Tibial nerve (tissue), 4 donors: ENCODE results near the gene MAP1B. TPM values are rescaled to one million over a fixed set of nuclear protein-coding genes. Genes with fewer than 3 reads are reported as not detected.

ENCODE experiments used
- DNase-seq, 2 donors: peaks; one replicate each; pipeline ENCODE4 v3.0.0-alpha.2; 2019; ENCODE audit warnings: low spot score in 2 of 2
- H3K27ac ChIP-seq, 4 donors: fragments of 200-600 bp; sonication (generic) in 3 of 4; one replicate each; pipeline ENCODE4 v1.5.1; 2017 to 2019; ENCODE audit warnings: mild to moderate bottlenecking in 1 of 4
- H3K27me3 ChIP-seq, 2 donors: fragments of 200-600 bp; sonication (generic) in 1 of 2; one replicate each; pipeline versions ENCODE4 v1.5.1 to v1.6.0; 2017 to 2019
- H3K36me3 ChIP-seq, 3 donors: fragments of 200-600 bp; sonication (generic); one replicate each; pipeline ENCODE4 v1.5.1; 2018 to 2019
- H3K4me1 ChIP-seq, 4 donors: fragments of 200-600 bp; sonication (generic) in 3 of 4; one replicate each; pipeline ENCODE4 v1.5.1; 2017 to 2019
- H3K4me3 ChIP-seq, 4 donors: fragments of 200-600 bp; sonication (generic) in 3 of 4; one replicate each; pipeline ENCODE4 v1.5.1; 2017 to 2019; ENCODE audit warnings: mild to moderate bottlenecking in 1 of 4, moderate library complexity in 1 of 4
- H3K9me3 ChIP-seq, 4 donors: fragments of 200-600 bp; sonication (generic) in 3 of 4; one replicate each; pipeline ENCODE4 v1.5.1; 2017 to 2019
- CTCF ChIP-seq, 5 experiments: fragments of 200-600 bp in 3 of 5; fragments of 450-650 bp in 2 of 5; sonication (generic) in 3 of 5; IDR thresholded peaks; one replicate each; pipeline ENCODE4 v1.5.1; 2016 to 2019; ENCODE audit warnings: antibody characterized with exemption in 5 of 5, mild to moderate bottlenecking in 3 of 5, moderate library complexity in 2 of 5
- EP300 ChIP-seq, 2 donors: sonication (generic); formaldehyde crosslinking; IDR thresholded peaks; one replicate each; pipeline ENCODE4 v1.6.1; 2017; ENCODE audit warnings: antibody characterized with exemption in 2 of 2, mild to moderate bottlenecking in 1 of 2
- POLR2A ChIP-seq, 2 donors: fragments of 450-650 bp; IDR thresholded peaks; one replicate each; pipeline ENCODE4 v1.6.1; 2017; ENCODE audit warnings: antibody characterized with exemption in 2 of 2, mild to moderate bottlenecking in 2 of 2, moderate library complexity in 2 of 2
- WGBS, 2 donors: methylation state at CpG; one replicate each; pipeline ENCODE4 v1.1.5; 2018; 5-methylcytosine and 5-hydroxymethylcytosine counted together
- total RNA-seq, 4 donors: library from RNA; depleted of rRNA; stranded (reverse); fragments of >200 nt; gene quantifications; one replicate each; pipeline ENCODE4 v1.1.0, GENCODE V29; 2016

MAP1B gene
- total RNA-seq, 4 donors from 2014 or later = 223 to 587 (median 472) TPM

GRCh38 chr5:72242796-72243475 lies 135.7 kb downstream of the MAP1B start:
- Histone ChIP-seq H3K4me3 (no peak overlapping the region), H3K36me3 (no peaks in the 10 kb centered on the region), H3K4me1 (peaks cover 0 to 68% (median 21%) of the 10 kb centered on the region in 4 donors), H3K9me3 (no peaks in the 10 kb centered on the region), H3K27ac (no peak overlapping the region), H3K27me3 (no peaks in the 10 kb centered on the region)
- TF ChIP-seq POLR2A (IDR thresholded peaks at IDR 0.05) = no peak
- no peak for TF ChIP-seq EP300 (IDR thresholded peaks at IDR 0.05)
- no peak for TF ChIP-seq CTCF (IDR thresholded peaks at IDR 0.05)
- WGBS, 2 donors = 83 to 89% methylated on average over 7 of the region's 7 CpGs
- no peak for DNase-seq

- WGBS, 2 donors = 93 to 94% methylated on average over 2 of the region's 2 CpGs
- DNase-seq = no peak
- Histone ChIP-seq H3K36me3 (no peaks in the 10 kb centered on the region), H3K4me3 (no peak overlapping the region), H3K9me3 (no peaks in the 10 kb centered on the region), H3K4me1 (peaks cover 0 to 76% (median 27%) of the 10 kb centered on the region in 4 donors), H3K27me3 (no peaks in the 10 kb centered on the region), H3K27ac (no peak overlapping the region)
- TF ChIP-seq CTCF (IDR thresholded peaks at IDR 0.05) (no peak), POLR2A (IDR thresholded peaks at IDR 0.05) (no peak), EP300 (IDR thresholded peaks at IDR 0.05) (no peak)
Observed at GRCh38 chr5:72243706-72244105, 136.4 kb downstream of the MAP1B start.

GRCh38 chr5:72244862-72245371 lies 137.6 kb downstream of the MAP1B start:
- peak overlapping the region in 2 of 4 donors; percentile 26 to 49 for H3K27ac ChIP-seq
- TF ChIP-seq POLR2A (IDR thresholded peaks at IDR 0.05) = no peak
- no peak for TF ChIP-seq EP300 (IDR thresholded peaks at IDR 0.05)
- TF ChIP-seq CTCF (IDR thresholded peaks at IDR 0.05) = peak in 4 of 5 experiments; percentile 14 to 41 (median 26)
- peaks cover 0 to 81% (median 28%) of the 10 kb centered on the region in 4 donors for H3K4me1 ChIP-seq
- H3K36me3 ChIP-seq = no peaks in the 10 kb centered on the region
- 75% methylated on average over 2 of the region's 2 CpGs for WGBS, 2 donors
- DNase-seq = no peak
- H3K27me3 ChIP-seq = no peaks in the 10 kb centered on the region
- no peak overlapping the region for H3K4me3 ChIP-seq
- no peaks in the 10 kb centered on the region for H3K9me3 ChIP-seq

GRCh38 chr5:72245546-72245945 lies 138.3 kb downstream of the MAP1B start:
- peak overlapping the region in 3 of 4 donors; percentile 2 to 67 (median 49) for H3K27ac ChIP-seq
- 86 to 88% methylated on average over 1 of the region's 1 CpG for WGBS, 2 donors

More at GRCh38 chr5:72245546-72245945, 138.3 kb downstream of the MAP1B start:
- no peak overlapping the region for H3K4me3 ChIP-seq
- H3K9me3 ChIP-seq = no peaks in the 10 kb centered on the region
- TF ChIP-seq EP300 (IDR thresholded peaks at IDR 0.05) (no peak), POLR2A (IDR thresholded peaks at IDR 0.05) (no peak), CTCF (IDR thresholded peaks at IDR 0.05) (no peak)
- H3K4me1 ChIP-seq = peaks cover 0 to 80% (median 28%) of the 10 kb centered on the region in 4 donors
- no peaks in the 10 kb centered on the region for H3K36me3 ChIP-seq
- no peak for DNase-seq
- H3K27me3 ChIP-seq = no peaks in the 10 kb centered on the region
